Measurements from ENCODE around the gene CRTAC1.
"Not testable (repeated sequence)": the region's sequence is repeated elsewhere in the genome, so short reads cannot be mapped to it uniquely, and the experiment has no call there.

Gene CRTAC1

DNA sequence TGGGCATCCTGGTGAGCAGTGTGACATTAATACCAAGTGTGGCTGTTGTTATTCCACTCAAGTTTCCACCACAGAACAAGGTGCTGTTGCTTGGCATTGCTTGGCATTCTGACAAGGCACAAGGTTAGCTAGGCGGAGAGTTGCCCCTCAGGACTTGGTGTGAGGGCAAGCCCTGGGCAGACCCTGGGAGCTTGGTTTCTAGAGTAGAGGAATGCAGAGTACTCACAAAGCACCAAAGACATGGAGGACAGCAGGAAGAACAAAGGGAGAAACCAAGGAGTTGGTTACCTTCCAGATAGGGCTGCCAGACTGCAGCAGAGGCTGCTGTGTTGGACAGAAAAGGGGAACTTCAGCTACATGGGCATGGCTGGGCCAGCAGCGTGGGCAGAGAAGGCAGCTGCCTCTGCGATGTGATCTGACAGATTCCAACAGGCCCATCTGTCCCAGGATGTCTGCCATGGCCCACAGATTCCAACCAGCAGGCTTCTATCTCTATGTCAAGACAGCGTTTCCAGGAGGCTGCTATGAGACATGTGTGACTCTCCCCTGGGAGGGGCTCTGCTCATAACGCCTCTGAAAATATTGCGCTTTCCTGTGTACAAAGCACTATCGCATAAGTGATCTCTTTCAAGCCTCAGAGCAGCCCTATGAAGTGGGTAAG is 178.9 kb downstream of the CRTAC1 start:
- FAIRE-seq (no peak), DNase-seq (ENCODE audit: insufficient read length, low spot score) (no peak)

GRCh38 chr10:97850446-97850845 is 180.0 kb downstream of the CRTAC1 start:
- TF ChIP-seq POLR2AphosphoS5 (IDR thresholded peaks at IDR 0.05; ENCODE audit: low read depth, low read length) (no peak), SPI1 (IDR thresholded peaks at IDR 0.05; ENCODE audit: low read depth, low read length) (no peak), POLR2A (IDR thresholded peaks at IDR 0.05; ENCODE audit: low read depth, low read length) (no peak), POU2F2 (IDR thresholded peaks at IDR 0.05; ENCODE audit: low read depth, low read length) (no peak), TAF1 (IDR thresholded peaks at IDR 0.05; ENCODE audit: low read depth, low read length) (no peak), PAX5 (IDR thresholded peaks at IDR 0.05; ENCODE audit: insufficient read depth, low read length, severe bottlenecking) (no peak)
- DNase-seq (ENCODE audit: insufficient read length, low spot score) (no peak), FAIRE-seq (no peak)

More for the DNA sequence above, 178.9 kb downstream of the CRTAC1 start:
- TF ChIP-seq TAF1 (IDR thresholded peaks at IDR 0.05; ENCODE audit: low read depth, low read length) (no peak), POU2F2 (IDR thresholded peaks at IDR 0.05; ENCODE audit: low read depth, low read length) (no peak), SPI1 (IDR thresholded peaks at IDR 0.05; ENCODE audit: low read depth, low read length) (no peak), POLR2A (IDR thresholded peaks at IDR 0.05; ENCODE audit: low read depth, low read length) (no peak), POLR2AphosphoS5 (IDR thresholded peaks at IDR 0.05; ENCODE audit: low read depth, low read length) (no peak), PAX5 (IDR thresholded peaks at IDR 0.05; ENCODE audit: insufficient read depth, low read length, severe bottlenecking) (no peak)

GRCh38 chr10:97849687-97850402 is 180.6 kb downstream of the CRTAC1 start, which contains the start of gene GOLGA7B:
TSS of gene GOLGA7B (plus strand) at chr10:97849843. CDS start at chr10:97850304, 461 bp downstream.
- peak; percentile 65 for DNase-seq (ENCODE audit: insufficient read length, low spot score)
- no peak for FAIRE-seq
- TF ChIP-seq PAX5 (IDR thresholded peaks at IDR 0.05; ENCODE audit: insufficient read depth, low read length, severe bottlenecking) (no peak), TAF1 (IDR thresholded peaks at IDR 0.05; ENCODE audit: low read depth, low read length) (no peak), SPI1 (IDR thresholded peaks at IDR 0.05; ENCODE audit: low read depth, low read length) (no peak), POLR2A (IDR thresholded peaks at IDR 0.05; ENCODE audit: low read depth, low read length) (no peak), POU2F2 (IDR thresholded peaks at IDR 0.05; ENCODE audit: low read depth, low read length) (no peak), POLR2AphosphoS5 (IDR thresholded peaks at IDR 0.05; ENCODE audit: low read depth, low read length) (no peak)

GRCh38 chr10:97849103-97849686 is 181.2 kb downstream of the CRTAC1 start:
- FAIRE-seq = no peak
- TF ChIP-seq TAF1 (IDR thresholded peaks at IDR 0.05; ENCODE audit: low read depth, low read length) (no peak), POLR2AphosphoS5 (IDR thresholded peaks at IDR 0.05; ENCODE audit: low read depth, low read length) (no peak), POLR2A (IDR thresholded peaks at IDR 0.05; ENCODE audit: low read depth, low read length) (no peak), POU2F2 (IDR thresholded peaks at IDR 0.05; ENCODE audit: low read depth, low read length) (no peak), SPI1 (IDR thresholded peaks at IDR 0.05; ENCODE audit: low read depth, low read length) (no peak), PAX5 (IDR thresholded peaks at IDR 0.05; ENCODE audit: insufficient read depth, low read length, severe bottlenecking) (no peak)
- no peak for DNase-seq (ENCODE audit: insufficient read length, low spot score)

GRCh38 chr10:97844678-97845077 is 185.7 kb downstream of the CRTAC1 start:
- TF ChIP-seq POLR2AphosphoS5 (IDR thresholded peaks at IDR 0.05; ENCODE audit: low read depth, low read length) (no peak), POU2F2 (IDR thresholded peaks at IDR 0.05; ENCODE audit: low read depth, low read length) (no peak), PAX5 (IDR thresholded peaks at IDR 0.05; ENCODE audit: insufficient read depth, low read length, severe bottlenecking) (no peak), SPI1 (IDR thresholded peaks at IDR 0.05; ENCODE audit: low read depth, low read length) (no peak), POLR2A (IDR thresholded peaks at IDR 0.05; ENCODE audit: low read depth, low read length) (no peak), TAF1 (IDR thresholded peaks at IDR 0.05; ENCODE audit: low read depth, low read length) (no peak)
- DNase-seq (ENCODE audit: insufficient read length, low spot score) (no peak), FAIRE-seq (no peak)

DNA sequence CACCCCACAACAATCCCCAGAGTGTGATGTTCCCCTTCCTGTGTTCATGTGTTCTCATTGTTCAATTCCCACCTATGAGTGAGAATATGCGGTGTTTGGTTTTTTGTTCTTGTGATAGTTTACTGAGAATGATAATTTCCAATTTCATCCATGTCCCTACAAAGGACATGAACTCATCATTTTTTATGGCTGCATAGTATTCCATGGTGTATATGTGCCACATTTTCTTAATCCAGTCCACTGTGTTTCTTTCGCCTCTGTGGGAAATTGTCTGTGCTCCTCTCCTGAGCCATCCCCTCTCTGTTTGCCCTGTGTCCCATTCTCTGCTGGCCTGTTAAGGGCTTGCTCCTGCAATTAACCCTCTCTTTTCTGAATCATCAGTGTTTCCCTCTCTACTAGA is 186.4 kb downstream of the CRTAC1 start:
- not testable (repeated sequence) for DNase-seq (ENCODE audit: insufficient read length, low spot score); FAIRE-seq

- TF ChIP-seq POU2F2 (IDR thresholded peaks at IDR 0.05; ENCODE audit: low read depth, low read length) (no peak), POLR2A (IDR thresholded peaks at IDR 0.05; ENCODE audit: low read depth, low read length) (no peak), POLR2AphosphoS5 (IDR thresholded peaks at IDR 0.05; ENCODE audit: low read depth, low read length) (no peak)
- no peak for DNase-seq (ENCODE audit: insufficient read length, low spot score)
- FAIRE-seq = no peak
Measured at GRCh38 chr10:97843281-97843671, 187.1 kb downstream of the CRTAC1 start.

- no peak for FAIRE-seq
Measured at GRCh38 chr10:97842656-97843280, 187.7 kb downstream of the CRTAC1 start.

DNA sequence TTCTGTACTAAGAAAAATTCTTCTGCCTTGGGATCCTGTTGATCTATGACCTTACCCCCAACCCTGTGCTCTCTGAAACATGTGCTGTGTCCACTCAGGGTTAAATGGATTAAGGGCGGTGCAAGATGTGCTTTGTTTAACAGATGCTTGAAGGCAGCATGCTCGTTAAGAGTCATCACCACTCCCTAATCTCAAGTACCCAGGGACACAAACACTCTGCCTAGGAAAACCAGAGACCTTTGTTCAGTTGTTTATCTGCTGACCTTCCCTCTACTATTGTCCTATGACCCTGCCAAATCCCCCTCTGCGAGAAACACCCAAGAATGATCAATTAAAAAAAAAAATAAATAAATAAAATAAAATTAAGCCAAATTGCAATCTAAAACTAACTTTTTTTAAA is 188.3 kb downstream of the CRTAC1 start:
- not testable (repeated sequence) for DNase-seq (ENCODE audit: insufficient read length, low spot score); FAIRE-seq

More at GRCh38 chr10:97842656-97843280, 187.7 kb downstream of the CRTAC1 start:
- no peak for DNase-seq (ENCODE audit: insufficient read length, low spot score)
- TF ChIP-seq POLR2A (IDR thresholded peaks at IDR 0.05; ENCODE audit: low read depth, low read length) (no peak), POU2F2 (IDR thresholded peaks at IDR 0.05; ENCODE audit: low read depth, low read length) (no peak), PAX5 (IDR thresholded peaks at IDR 0.05; ENCODE audit: insufficient read depth, low read length, severe bottlenecking) (no peak)

DNA sequence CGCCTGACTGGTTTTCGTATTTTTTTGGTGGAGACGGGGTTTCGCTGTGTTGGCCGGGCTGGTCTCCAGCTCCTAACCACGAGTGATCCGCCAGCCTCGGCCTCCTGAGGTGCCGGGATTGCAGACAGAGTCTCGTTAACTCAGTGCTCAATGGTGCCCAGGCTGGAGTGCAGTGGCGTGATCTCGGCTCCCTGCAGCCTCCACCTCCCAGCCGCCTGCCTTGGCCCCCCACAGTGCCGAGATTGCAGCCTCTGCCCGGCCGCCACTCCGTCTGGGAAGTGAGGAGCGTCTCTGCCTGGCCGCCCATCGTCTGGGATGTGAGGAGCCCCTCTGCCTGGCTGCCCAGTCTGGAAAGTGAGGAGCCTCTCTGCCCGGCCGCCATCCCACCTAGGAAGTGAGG is 189.3 kb downstream of the CRTAC1 start:
- not testable (repeated sequence) for FAIRE-seq; DNase-seq (ENCODE audit: insufficient read length, low spot score)

Measured in GM12891 (cell line).